Activated CD8-positive, alpha-beta T cell treated with anti-CD3 and anti-CD28 coated beads, Interleukin-2, amount 10 ng/mL, durations not matched to agents 7 days and 5 days (primary cell): ENCODE data around the gene SELENOV. TPM values are rescaled to one million over a fixed set of nuclear protein-coding genes. Genes with fewer than 3 reads are reported as not detected.
"Not testable (repeated sequence)": the region's sequence is repeated elsewhere in the genome, so short reads cannot be mapped to it uniquely, and the experiment has no call there.

Source experiments
- ATAC-seq: fragments of 150-1000 bp; cut with Tn5 transposase; one replicate; pipeline ENCODE4 v1.10.0; 2021; ENCODE audit warnings: moderate library complexity
- CTCF ChIA-PET: fragments of 350-600 bp; sonication (Branson Sonifier 250); formaldehyde crosslinking; loops from one replicate; lab custom pipeline; 2021; ENCODE audit warnings: antibody characterized with exemption; lab: Charles Lee
- POLR2A ChIA-PET: fragments of 350-600 bp; sonication (Branson Sonifier 250); formaldehyde crosslinking; loops from one replicate; lab custom pipeline; 2021; ENCODE audit warnings: antibody characterized with exemption; lab: Charles Lee
- DNase-seq: peaks from one replicate; pipeline ENCODE4 v3.0.0-alpha.2; 2020
- H3K27ac Mint-ChIP-seq: one replicate; pipeline ENCODE4 v1.8.0; 2021; ENCODE audit warnings: mild to moderate bottlenecking, mixed read lengths
- H3K27me3 Mint-ChIP-seq: one replicate; pipeline ENCODE4 v1.8.0; 2021; ENCODE audit warnings: low read depth, mixed read lengths
- H3K36me3 Mint-ChIP-seq: one replicate; pipeline ENCODE4 v1.8.0; 2021; ENCODE audit warnings: low read depth, mixed read lengths
- H3K4me1 Mint-ChIP-seq: one replicate; pipeline ENCODE4 v1.8.0; 2021; ENCODE audit warnings: low read depth, mixed read lengths
- H3K4me3 Mint-ChIP-seq: one replicate; pipeline ENCODE4 v1.8.0; 2021; ENCODE audit warnings: mild to moderate bottlenecking, mixed read lengths
- H3K9me3 Mint-ChIP-seq: one replicate; pipeline ENCODE4 v1.8.0; 2022; ENCODE audit warnings: mixed read lengths; ENCODE audit not compliant: insufficient read depth
- total RNA-seq, 2 experiments: library from RNA; stranded (reverse); gene quantifications; one replicate each; pipeline ENCODE4 v1.2.3, GENCODE V29; 2021

SELENOV gene
- total RNA-seq, 2 experiments from 2014 or later: not detected

- Mint-ChIP-seq H3K36me3 (peaks cover 65% of the 10 kb centered on the region), H3K4me3 (no peak overlapping the region), H3K27ac (peak overlapping the region; percentile 49), H3K4me1 (peaks cover 16% of the 10 kb centered on the region), H3K27me3 (no peaks in the 10 kb centered on the region), H3K9me3 (no peaks in the 10 kb centered on the region)
- POLR2A ChIA-PET: interaction anchor here (0.6 to 1.7 kb wide), 2 partner anchors 29 to 188 kb away, joined by 5 to 6 read pairs; partner anchors contain the start of gene SUPT5H
- CTCF ChIA-PET: interaction anchor here (0.7 to 4.1 kb wide), 29 partner anchors 8 to 381 kb away, joined by 3 to 29 read pairs (median 4); partner anchors contain the start of genes DLL3, EID2B, RPS16 and SUPT5H
- DNase-seq: peak; percentile 72
- ATAC-seq: peak; percentile 67
Observed at GRCh38 chr19:39474139-39474620, 40.8 kb upstream of the SELENOV start.

GRCh38 chr19:39475748-39476147, 39.2 kb upstream of the SELENOV start:
- H3K4me3 Mint-ChIP-seq: no peak overlapping the region
- ChIA-PET CTCF (interaction anchor here (1.4 to 4.1 kb wide), 3 partner anchors 20 to 58 kb away, joined by 3 to 29 read pairs (median 7); partner anchors contain the start of gene EID2B), POLR2A (interaction anchor here (0.8 to 1.0 kb wide), 2 partner anchors 23 to 84 kb away, joined by 3 read pairs; partner anchors contain the start of genes DLL3 and MED29)
- H3K36me3 Mint-ChIP-seq: peaks cover 50% of the 10 kb centered on the region
- H3K9me3 Mint-ChIP-seq: no peaks in the 10 kb centered on the region
- no peaks in the 10 kb centered on the region for H3K27me3 Mint-ChIP-seq
- DNase-seq (no peak), ATAC-seq (no peak)
- H3K27ac Mint-ChIP-seq: no peak overlapping the region
- H3K4me1 Mint-ChIP-seq: peaks cover 28% of the 10 kb centered on the region

DNA sequence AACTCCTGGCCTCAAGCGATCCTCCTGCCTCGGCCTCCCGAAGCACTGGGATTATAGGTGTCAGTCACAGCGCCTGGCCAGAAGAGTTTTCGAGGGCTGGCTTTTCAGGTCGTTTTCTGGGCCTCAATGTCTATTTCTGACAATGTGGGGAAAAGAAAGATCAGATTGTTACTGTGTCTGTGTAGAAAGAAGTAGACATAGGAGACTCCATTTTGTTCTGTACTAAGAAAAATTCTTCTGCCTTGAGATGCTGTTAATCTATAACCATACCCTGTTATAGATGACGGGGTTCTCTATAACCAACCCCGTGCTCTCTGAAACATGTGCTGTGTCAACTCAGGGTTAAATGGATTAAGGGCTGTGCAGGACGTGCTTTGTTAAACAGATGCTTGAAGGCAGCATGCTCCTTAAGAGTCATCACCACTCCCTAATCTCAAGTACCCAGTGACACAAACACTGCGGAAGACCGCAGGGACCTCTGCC, 35.6 kb upstream of the SELENOV start:
- Mint-ChIP-seq H3K4me1 (peaks cover 29% of the 10 kb centered on the region), H3K36me3 (peaks cover 27% of the 10 kb centered on the region), H3K27ac (peak overlapping the region; percentile 97), H3K4me3 (peak overlapping the region; percentile 92)
- POLR2A ChIA-PET, H3K9me3 Mint-ChIP-seq, DNase-seq, H3K27me3 Mint-ChIP-seq, ATAC-seq: not testable (repeated sequence)
- CTCF ChIA-PET: interaction anchor here (1.7 kb wide), 1 partner anchor 53 kb away, joined by 8 read pairs; the partner anchor contains the start of gene EID2B

DNA sequence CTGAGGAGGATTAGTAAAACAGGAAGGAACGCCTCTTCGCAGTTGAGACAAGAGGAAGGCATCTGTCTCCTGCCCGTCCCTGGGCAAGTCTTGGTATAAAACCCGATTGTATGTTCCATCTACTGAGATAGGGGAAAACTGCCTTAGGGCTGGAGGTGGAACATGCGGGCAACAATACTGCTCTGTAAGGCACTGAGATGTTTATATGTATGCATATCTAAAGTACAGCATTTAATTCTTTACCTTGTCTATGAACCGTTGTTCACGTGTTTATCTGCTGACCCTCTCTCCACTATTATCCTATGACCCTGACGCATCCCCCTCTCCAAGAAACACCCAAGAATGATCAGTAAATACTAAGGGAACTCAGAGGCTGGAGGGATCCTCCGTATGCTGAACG, 35.0 kb upstream of the SELENOV start:
- DNase-seq: no peak
- H3K36me3 Mint-ChIP-seq: peaks cover 25% of the 10 kb centered on the region
- peak overlapping the region; percentile 92 for H3K4me3 Mint-ChIP-seq
- ChIA-PET POLR2A (interaction anchor here (0.6 to 1.2 kb wide), 5 partner anchors 16 to 44 kb away, joined by 3 to 11 read pairs (median 4); partner anchors contain the start of genes RPS16 and SUPT5H), CTCF (interaction anchor here (0.8 to 1.2 kb wide), 3 partner anchors 16 to 68 kb away, joined by 3 to 5 read pairs (median 3); partner anchors contain the start of gene PLEKHG2)
- ATAC-seq: no peak
- H3K27ac Mint-ChIP-seq: peak overlapping the region; percentile 97
- no peaks in the 10 kb centered on the region for H3K27me3 Mint-ChIP-seq
- H3K9me3 Mint-ChIP-seq: no peaks in the 10 kb centered on the region
- peaks cover 29% of the 10 kb centered on the region for H3K4me1 Mint-ChIP-seq

DNA sequence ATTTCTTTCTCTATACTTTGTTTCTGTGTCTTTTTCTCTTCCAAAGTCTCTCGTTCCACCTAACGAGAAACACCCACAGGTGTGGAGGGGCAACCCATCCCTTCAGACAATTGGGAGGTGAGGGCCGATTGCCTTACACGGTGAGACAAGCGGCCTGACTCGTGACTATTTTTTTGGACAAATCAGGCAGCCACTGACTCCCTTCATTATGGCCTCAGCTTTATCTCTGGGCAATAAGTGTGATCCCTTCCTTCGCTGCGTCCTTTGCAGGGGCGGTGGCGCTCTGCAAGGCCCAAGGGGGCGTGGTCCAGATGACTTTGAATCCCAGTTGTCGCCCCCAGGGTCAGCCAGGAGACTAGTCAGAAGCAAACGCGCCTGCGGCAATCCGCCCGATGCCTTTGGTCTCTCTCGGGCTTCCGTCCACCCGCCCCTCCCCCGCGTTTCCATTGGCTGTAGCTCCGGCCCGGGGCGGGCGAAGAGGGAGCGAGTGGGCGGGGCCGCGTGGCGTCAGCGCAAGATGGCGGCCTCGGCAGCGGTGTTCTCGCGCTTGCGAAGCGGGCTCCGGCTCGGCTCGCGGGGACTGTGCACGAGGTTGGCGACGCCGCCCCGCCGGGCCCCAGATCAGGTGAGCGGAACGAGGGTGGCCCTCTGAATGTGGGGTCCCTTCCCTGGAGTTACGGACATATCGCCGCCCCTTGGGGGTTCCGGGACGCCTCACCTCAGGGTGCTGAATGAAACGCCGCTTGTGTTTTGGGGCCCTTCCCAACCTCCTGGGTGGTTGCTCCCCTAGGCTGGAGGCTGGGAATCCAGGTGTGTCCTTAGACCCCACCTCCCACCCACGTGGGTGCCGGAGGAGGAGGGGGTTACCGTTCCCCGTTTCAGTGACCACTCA, 34.4 kb upstream of the SELENOV start, which contains the start of gene TIMM50:
Gene TIMM50, plus strand, starts transcription at position 502 of the 892 bp plus-strand sequence. Its CDS starts 16 bp downstream, at position 518.
- ATAC-seq (peak; percentile 96), DNase-seq (peak; percentile 98)
- CTCF ChIA-PET: interaction anchor here (0.7 to 2.0 kb wide), 6 partner anchors 15 to 69 kb away, joined by 3 to 5 read pairs (median 3); partner anchors contain the start of genes EID2B, PLEKHG2 and RPS16

GRCh38 chr19:39481229-39481545, 33.8 kb upstream of the SELENOV start:
- CTCF ChIA-PET: interaction anchor here (0.7 to 2.0 kb wide), 4 partner anchors 22 to 60 kb away, joined by 3 to 5 read pairs (median 4); partner anchors contain the start of genes EID2B and RPS16
- Mint-ChIP-seq H3K36me3 (peaks cover 16% of the 10 kb centered on the region), H3K9me3 (no peaks in the 10 kb centered on the region)

More for the DNA sequence above, 34.4 kb upstream of the SELENOV start, which contains the start of gene TIMM50:
- POLR2A ChIA-PET: interaction anchor here (0.6 to 1.2 kb wide), 6 partner anchors 11 to 45 kb away, joined by 3 to 11 read pairs (median 4); partner anchors contain the start of genes RPS16 and SUPT5H
- H3K36me3 Mint-ChIP-seq: peaks cover 20% of the 10 kb centered on the region
- peaks cover 29% of the 10 kb centered on the region for H3K4me1 Mint-ChIP-seq
- H3K9me3 Mint-ChIP-seq: no peaks in the 10 kb centered on the region
- peak within 1 kb of the TSS; percentile 97 for H3K27ac Mint-ChIP-seq
- H3K4me3 Mint-ChIP-seq: peak within 1 kb of the TSS; percentile 92
- no peaks in the 10 kb centered on the region for H3K27me3 Mint-ChIP-seq

GRCh38 chr19:39481676-39482075, 33.3 kb upstream of the SELENOV start:
- H3K27me3 Mint-ChIP-seq: no peaks in the 10 kb centered on the region
- peaks cover 14% of the 10 kb centered on the region for H3K36me3 Mint-ChIP-seq
- ChIA-PET CTCF (interaction anchor here (2.0 kb wide), 1 partner anchor 51 kb away, joined by 5 read pairs; the partner anchor contains the start of gene EID2B), POLR2A (no interaction called here)
- H3K4me1 Mint-ChIP-seq: peaks cover 29% of the 10 kb centered on the region
- DNase-seq: no peak
- H3K9me3 Mint-ChIP-seq: no peaks in the 10 kb centered on the region
- peak overlapping the region; percentile 97 for H3K27ac Mint-ChIP-seq
- peak overlapping the region; percentile 92 for H3K4me3 Mint-ChIP-seq
- no peak for ATAC-seq

More at GRCh38 chr19:39481229-39481545, 33.8 kb upstream of the SELENOV start:
- no peaks in the 10 kb centered on the region for H3K27me3 Mint-ChIP-seq
- peak overlapping the region; percentile 92 for H3K4me3 Mint-ChIP-seq
- H3K27ac Mint-ChIP-seq: peak overlapping the region; percentile 97
- POLR2A ChIA-PET: interaction anchor here (0.8 to 1.2 kb wide), 3 partner anchors 12 to 45 kb away, joined by 4 to 11 read pairs (median 4); partner anchors contain the start of genes RPS16 and SUPT5H
- ATAC-seq (peak; percentile 2), DNase-seq (no peak)
- H3K4me1 Mint-ChIP-seq: peaks cover 29% of the 10 kb centered on the region

DNA sequence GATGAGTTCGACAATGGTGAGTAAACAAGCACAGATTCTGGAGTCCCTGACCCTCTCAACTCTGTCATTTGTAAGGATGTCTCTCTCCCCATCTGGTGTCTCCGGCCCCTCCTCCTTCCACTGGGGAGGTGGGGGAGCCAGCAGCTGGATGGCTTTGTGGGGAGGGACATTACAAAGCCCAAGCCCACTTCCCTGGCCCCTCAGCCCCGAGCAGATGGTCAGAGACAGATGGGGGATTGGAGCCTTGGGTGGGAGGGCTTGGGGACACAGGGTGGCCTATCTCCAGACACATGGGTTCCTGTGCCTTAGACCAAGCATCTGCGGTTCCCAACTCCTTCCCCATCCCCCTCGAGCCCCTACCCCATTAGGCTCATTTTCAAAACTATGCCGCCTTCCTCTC, 31.8 kb upstream of the SELENOV start:
- ChIA-PET POLR2A (no interaction called here), CTCF (no interaction called here)
- Mint-ChIP-seq H3K27me3 (no peaks in the 10 kb centered on the region), H3K27ac (peak overlapping the region; percentile 60), H3K4me1 (peaks cover 29% of the 10 kb centered on the region), H3K4me3 (peak overlapping the region; percentile 31), H3K36me3 (peaks cover 16% of the 10 kb centered on the region), H3K9me3 (no peaks in the 10 kb centered on the region)
- ATAC-seq (no peak), DNase-seq (no peak)

GRCh38 chr19:39489756-39490155, 25.2 kb upstream of the SELENOV start:
- Mint-ChIP-seq H3K36me3 (peaks cover 23% of the 10 kb centered on the region), H3K4me3 (no peak overlapping the region), H3K27ac (no peak overlapping the region), H3K4me1 (no peaks in the 10 kb centered on the region), H3K27me3 (no peaks in the 10 kb centered on the region), H3K9me3 (no peaks in the 10 kb centered on the region)
- CTCF ChIA-PET: no interaction called here
- DNase-seq (no peak), ATAC-seq (no peak)
- POLR2A ChIA-PET: no interaction called here

DNA sequence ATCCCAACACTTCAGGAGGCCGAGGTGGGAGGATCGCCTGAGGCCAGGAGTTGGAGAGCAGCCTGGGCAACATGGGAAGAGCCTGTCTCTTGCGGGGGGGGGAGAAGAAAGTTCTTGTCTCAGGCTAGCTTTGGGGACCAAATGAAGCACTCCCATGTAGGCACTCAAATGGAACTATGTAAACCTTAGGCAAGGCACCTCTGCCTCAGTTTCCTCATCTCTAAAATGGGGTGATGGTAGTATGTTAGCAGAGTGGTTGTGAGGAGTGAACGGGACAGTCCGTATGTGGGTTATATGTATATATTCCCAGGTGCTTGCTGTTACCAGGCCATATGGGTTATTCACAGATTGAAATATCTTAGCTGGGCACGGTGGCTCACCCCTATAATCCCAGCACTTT, 22.7 kb upstream of the SELENOV start:
- no peak overlapping the region for H3K4me3 Mint-ChIP-seq
- no peak for DNase-seq
- ChIA-PET CTCF (no interaction called here), POLR2A (no interaction called here)
- peaks cover 19% of the 10 kb centered on the region for H3K36me3 Mint-ChIP-seq
- no peaks in the 10 kb centered on the region for H3K4me1 Mint-ChIP-seq
- ATAC-seq: no peak
- no peaks in the 10 kb centered on the region for H3K9me3 Mint-ChIP-seq
- no peak overlapping the region for H3K27ac Mint-ChIP-seq
- peaks cover 8% of the 10 kb centered on the region for H3K27me3 Mint-ChIP-seq

- Mint-ChIP-seq H3K4me1 (no peaks in the 10 kb centered on the region), H3K27ac (no peak overlapping the region), H3K36me3 (peaks cover 18% of the 10 kb centered on the region), H3K9me3 (no peaks in the 10 kb centered on the region), H3K27me3 (peaks cover 13% of the 10 kb centered on the region), H3K4me3 (no peak overlapping the region)
- no peak for DNase-seq
- no peak for ATAC-seq
- POLR2A ChIA-PET: no interaction called here
- CTCF ChIA-PET: no interaction called here
Observed at GRCh38 chr19:39492788-39493187, 22.2 kb upstream of the SELENOV start.
